Choroid plexus epithelial cell (primary cell): Measurements from ENCODE around the gene TPCN2.

Source experiments
- DNase-seq: peaks from one replicate; pipeline ENCODE4 v3.0.0-alpha.2; 2010; ENCODE audit warnings: low read depth
- H3K4me3 ChIP-seq: 2 replicates; pipeline ENCODE4 v1.5.1; 2011; ENCODE audit warnings: low read depth, mild to moderate bottlenecking, control low read depth, low read length, moderate library complexity
- CTCF ChIP-seq: conservative IDR thresholded peaks from 2 replicates; pipeline ENCODE4 v1.5.1; 2011; ENCODE audit warnings: low read depth, mild to moderate bottlenecking, control low read depth, inconsistent platforms, low read length, moderate library complexity

TPCN2 gene

GRCh38 chr11:69091638-69092165 is 43.0 kb downstream of the TPCN2 start:
- H3K4me3 ChIP-seq, result no peak overlapping the region
- no peak for TF ChIP-seq CTCF
- no peak for DNase-seq

GRCh38 chr11:69092263-69092662 is 43.5 kb downstream of the TPCN2 start:
- TF ChIP-seq CTCF, result no peak
- no peak overlapping the region for H3K4me3 ChIP-seq
- no peak for DNase-seq

- no peak for TF ChIP-seq CTCF
- no peak overlapping the region for H3K4me3 ChIP-seq
Measured at GRCh38 chr11:69093106-69093505, 44.4 kb downstream of the TPCN2 start.

GRCh38 chr11:69094111-69094914 is 45.6 kb downstream of the TPCN2 start:
- H3K4me3 ChIP-seq, result no peak overlapping the region
- no peak for DNase-seq
- TF ChIP-seq CTCF, result no peak

More at GRCh38 chr11:69093106-69093505, 44.4 kb downstream of the TPCN2 start:
- DNase-seq, result no peak

GRCh38 chr11:69094915-69095290 is 46.2 kb downstream of the TPCN2 start:
- no peak for TF ChIP-seq CTCF
- H3K4me3 ChIP-seq, result no peak overlapping the region
- no peak for DNase-seq

- no peak for TF ChIP-seq CTCF
- H3K4me3 ChIP-seq, result no peak overlapping the region
- no peak for DNase-seq
Measured at GRCh38 chr11:69095300-69095699, 46.6 kb downstream of the TPCN2 start.

GRCh38 chr11:69096473-69096872 is 47.7 kb downstream of the TPCN2 start:
- DNase-seq, result no peak
- TF ChIP-seq CTCF, result no peak

More at GRCh38 chr11:69096473-69096872, 47.7 kb downstream of the TPCN2 start:
- H3K4me3 ChIP-seq, result no peak overlapping the region
